Subcutaneous abdominal adipose tissue (tissue), 5 donors: ENCODE results near the gene CEP83.

Experiments used
- H3K27ac ChIP-seq: one replicate; pipeline ENCODE4 v1.7.0; 2013; ENCODE audit warnings: low read depth, mild to moderate bottlenecking, inconsistent platforms, low read length, moderate library complexity
- H3K27me3 ChIP-seq, 5 donors: one replicate each; pipeline ENCODE4 v1.7.0; 2013; ENCODE audit warnings: low read length in 5 of 5, inconsistent platforms in 1 of 5; ENCODE audit not compliant: control insufficient read depth in 5 of 5, insufficient read depth in 4 of 5
- H3K36me3 ChIP-seq, 5 donors: one replicate each; pipeline ENCODE4 v1.7.0; 2013; ENCODE audit warnings: low read length in 5 of 5; ENCODE audit not compliant: control insufficient read depth in 5 of 5, insufficient read depth in 5 of 5
- H3K4me1 ChIP-seq, 5 donors: one replicate each; pipeline ENCODE4 v1.7.0; 2013; ENCODE audit warnings: low read length in 5 of 5, mild to moderate bottlenecking in 3 of 5, moderate library complexity in 1 of 5; ENCODE audit not compliant: control insufficient read depth in 5 of 5, insufficient read depth in 5 of 5
- H3K4me3 ChIP-seq, 5 donors: one replicate each; pipeline ENCODE4 v1.7.0; 2013; ENCODE audit warnings: low read length in 5 of 5, low read depth in 1 of 5
- H3K9ac ChIP-seq, 5 donors: one replicate each; pipeline ENCODE4 v1.7.0; 2013; ENCODE audit warnings: low read length in 5 of 5, mild to moderate bottlenecking in 4 of 5, moderate library complexity in 3 of 5
- H3K9me3 ChIP-seq, 5 donors: one replicate each; pipeline ENCODE4 v1.7.0; 2013; ENCODE audit warnings: low read length in 5 of 5; ENCODE audit not compliant: control insufficient read depth in 5 of 5
- donor health status: healthy.
- donor health status: healthy.
- donor health status: healthy.
- donor health status: healthy.
- donor health status: healthy.

Gene CEP83

GRCh38 chr12:94299846-94300245 is 159.8 kb downstream of the CEP83 start:
- Histone ChIP-seq H3K36me3 (peaks cover 12 to 40% (median 15%) of the 10 kb centered on the region in 5 donors), H3K4me1 (no peaks in the 10 kb centered on the region), H3K27me3 (no peaks in the 10 kb centered on the region), H3K27ac (no peak overlapping the region), H3K9me3 (no peaks in the 10 kb centered on the region), H3K4me3 (no peak overlapping the region), H3K9ac (no peak overlapping the region)

- no peaks in the 10 kb centered on the region for H3K27me3 ChIP-seq
- no peaks in the 10 kb centered on the region for H3K9me3 ChIP-seq
- peaks cover 8 to 35% (median 10%) of the 10 kb centered on the region in 5 donors for H3K36me3 ChIP-seq
- H3K27ac ChIP-seq: no peak overlapping the region
- H3K4me3 ChIP-seq: no peak overlapping the region
- no peaks in the 10 kb centered on the region for H3K4me1 ChIP-seq
- H3K9ac ChIP-seq: no peak overlapping the region
Observed at GRCh38 chr12:94297876-94298505, 161.7 kb downstream of the CEP83 start.

- Histone ChIP-seq H3K9me3 (no peaks in the 10 kb centered on the region), H3K27ac (no peak overlapping the region), H3K36me3 (peaks cover 3 to 31% (median 10%) of the 10 kb centered on the region in 5 donors), H3K4me3 (no peak overlapping the region), H3K4me1 (no peaks in the 10 kb centered on the region), H3K9ac (no peak overlapping the region), H3K27me3 (no peaks in the 10 kb centered on the region)
Observed at GRCh38 chr12:94297096-94297699, 162.5 kb downstream of the CEP83 start.

- no peak overlapping the region for H3K4me3 ChIP-seq
- H3K36me3 ChIP-seq: peaks cover 0 to 9% (median 2%) of the 10 kb centered on the region in 5 donors
- peaks cover 0 to 28% (median 15%) of the 10 kb centered on the region in 5 donors for H3K4me1 ChIP-seq
- peak overlapping the region; percentile 22 for H3K27ac ChIP-seq
- no peaks in the 10 kb centered on the region for H3K27me3 ChIP-seq
- no peak overlapping the region for H3K9ac ChIP-seq
- H3K9me3 ChIP-seq: no peaks in the 10 kb centered on the region
Observed at GRCh38 chr12:94290353-94290752, 169.3 kb downstream of the CEP83 start.

GRCh38 chr12:94289461-94290312 is 170.0 kb downstream of the CEP83 start:
- Histone ChIP-seq H3K9me3 (no peaks in the 10 kb centered on the region), H3K27me3 (no peaks in the 10 kb centered on the region), H3K9ac (no peak overlapping the region), H3K27ac (peak overlapping the region; percentile 22), H3K4me1 (peaks cover 0 to 28% (median 15%) of the 10 kb centered on the region in 5 donors), H3K4me3 (no peak overlapping the region), H3K36me3 (peaks cover 0 to 13% (median 2%) of the 10 kb centered on the region in 5 donors)

- Histone ChIP-seq H3K9ac (no peak overlapping the region), H3K4me3 (no peak overlapping the region), H3K36me3 (peaks cover 0 to 16% (median 2%) of the 10 kb centered on the region in 5 donors), H3K9me3 (no peaks in the 10 kb centered on the region), H3K4me1 (peaks cover 0 to 40% (median 15%) of the 10 kb centered on the region in 5 donors), H3K27ac (no peak overlapping the region), H3K27me3 (no peaks in the 10 kb centered on the region)
Observed at GRCh38 chr12:94287245-94287628, 172.4 kb downstream of the CEP83 start.

GRCh38 chr12:94286583-94287244 is 173.0 kb downstream of the CEP83 start:
- Histone ChIP-seq H3K4me3 (no peak overlapping the region), H3K9me3 (no peaks in the 10 kb centered on the region), H3K36me3 (peaks cover 0 to 16% (median 2%) of the 10 kb centered on the region in 5 donors), H3K9ac (no peak overlapping the region), H3K27me3 (no peaks in the 10 kb centered on the region), H3K27ac (no peak overlapping the region), H3K4me1 (peaks cover 0 to 45% (median 15%) of the 10 kb centered on the region in 5 donors)

GRCh38 chr12:94285943-94286582 is 173.6 kb downstream of the CEP83 start:
- H3K9ac ChIP-seq: no peak overlapping the region
- peaks cover 0 to 16% (median 2%) of the 10 kb centered on the region in 5 donors for H3K36me3 ChIP-seq
- no peak overlapping the region for H3K4me3 ChIP-seq
- H3K4me1 ChIP-seq: peaks cover 0 to 47% (median 15%) of the 10 kb centered on the region in 5 donors
- H3K27me3 ChIP-seq: no peaks in the 10 kb centered on the region
- H3K27ac ChIP-seq: no peak overlapping the region
- H3K9me3 ChIP-seq: no peaks in the 10 kb centered on the region

GRCh38 chr12:94284859-94285258 is 174.8 kb downstream of the CEP83 start:
- H3K4me3 ChIP-seq: no peak overlapping the region
- H3K9me3 ChIP-seq: no peaks in the 10 kb centered on the region
- no peak overlapping the region for H3K27ac ChIP-seq
- peaks cover 0 to 37% (median 9%) of the 10 kb centered on the region in 5 donors for H3K4me1 ChIP-seq
- peaks cover 0 to 23% (median 4%) of the 10 kb centered on the region in 5 donors for H3K36me3 ChIP-seq
- no peak overlapping the region for H3K9ac ChIP-seq
- H3K27me3 ChIP-seq: no peaks in the 10 kb centered on the region
